Adrenal gland (tissue), 12 donors: ENCODE data around the gene ABHD16A. TPM values are rescaled to one million over a fixed set of nuclear protein-coding genes. Genes with fewer than 3 reads are reported as not detected.

Experiments
- DNase-seq, 7 donors: peaks; one replicate each; pipeline ENCODE4 v3.0.0-alpha.2; 2019 to 2020
- H3K27ac ChIP-seq, 5 donors: fragments of 200-600 bp; sonication (generic) in 4 of 5; 1 replicate in 3 of 5; 2 replicates in 2 of 5; pipeline versions ENCODE4 v1.5.1 to v1.8.0; 2016 to 2020; ENCODE audit warnings: mild to moderate bottlenecking in 1 of 5
- H3K27me3 ChIP-seq: fragments of 200-600 bp; 2 replicates; pipeline ENCODE4 v1.8.0; 2021
- H3K36me3 ChIP-seq, 2 donors: fragments of 200-600 bp; replicated peaks in 1 of 2; 1 replicate in 1 of 2; 2 replicates in 1 of 2; pipeline versions ENCODE4 v1.5.1 to v1.8.0; 2018 to 2022
- H3K4me1 ChIP-seq, 2 donors: fragments of 200-600 bp; replicated peaks in 1 of 2; 1 replicate in 1 of 2; 2 replicates in 1 of 2; pipeline versions ENCODE4 v1.5.1 to v1.8.0; 2018 to 2021
- H3K4me3 ChIP-seq, 4 donors: fragments of 200-600 bp; sonication (generic) in 3 of 4; one replicate each; pipeline ENCODE4 v1.5.1; 2016 to 2018
- H3K9me3 ChIP-seq, 3 donors: fragments of 200-600 bp; sonication (generic) in 1 of 3; replicated peaks in 1 of 3; 1 replicate in 2 of 3; 2 replicates in 1 of 3; pipeline versions ENCODE4 v1.5.1 to v1.8.0; 2016 to 2021
- CTCF ChIP-seq, 6 experiments: fragments of 450-650 bp in 4 of 6; fragments of 200-600 bp in 2 of 6; sonication (generic) in 1 of 6; IDR thresholded peaks; 1 replicate in 5 of 6; 2 replicates in 1 of 6; pipeline versions ENCODE4 v1.5.1 to v1.8.0; 2016 to 2021; ENCODE audit warnings: antibody characterized with exemption in 6 of 6, mild to moderate bottlenecking in 2 of 6, moderate library complexity in 1 of 6
- POLR2A ChIP-seq, 2 donors: fragments of 450-650 bp; IDR thresholded peaks; one replicate each; pipeline ENCODE4 v1.6.1; 2017; ENCODE audit warnings: antibody characterized with exemption in 2 of 2, mild to moderate bottlenecking in 2 of 2, moderate library complexity in 1 of 2
- WGBS, 4 donors: extraction: QIAGEN DNeasy Blood & Tissue Kit in 2 of 4; methylation state at CpG; one replicate each; pipeline versions ENCODE4 v1.1.5 to v1.1.7; 2013 to 2017; 5-methylcytosine and 5-hydroxymethylcytosine counted together
- intact Hi-C, 2 donors: fragments of 100-400 bp; cut with DNase I; formaldehyde crosslinking; loops; one replicate each; pipeline versions ENCODE4 v1.14.1 to v1.15.0; 2022 to 2023
- polyA plus RNA-seq, 3 donors: library from polyadenylated mRNA; stranded (reverse); fragments of 200-250 nt in 2 of 3; fragments of 350-450 nt in 1 of 3; fragmentation: Illumina TruSeq in 1 of 3; extraction: RNeasy Lipid Tissue Mini Kit (QIAGEN cat#74804) in 1 of 3; gene quantifications; one replicate each; pipeline ENCODE4 v1.2.3, GENCODE V29; 2013 to 2014
- total RNA-seq, 9 donors: library from RNA; depleted of rRNA in 4 of 9; stranded (reverse); fragments of >200 nt in 4 of 9; fragments of 120-200 nt in 1 of 9; fragmentation: NEBNext Ultra II Directional in 1 of 9; extraction: Animal tissue kit (Norgen Biotek cat#: 25700) in 1 of 9; gene quantifications; one replicate each; pipeline versions ENCODE4 v1.1.0 to v1.2.4, GENCODE V29; 2013 to 2023
- donor health status: healthy with polysubstance abuse.
- donor health status: Bipolar disorder and iron deficiency.
- donor health status: DM: yes; HTN: yes; CAD: no.
- donor health status: DM: no; HTN: no; CAD: no.
- donor health status: DM: no; HTN: no; CAD: no.
- donor health status: DM: yes; HTN: yes; CAD: no.

The ABHD16A gene
- total and polyA plus RNA-seq, 12 donors, result 38.7 to 73.1 (median 58.1) TPM

GRCh38 chr6:31740397-31741223 is 37.5 kb upstream of the ABHD16A start:
- H3K27me3 ChIP-seq, result no peaks in the 10 kb centered on the region
- H3K36me3 ChIP-seq, result no peaks in the 10 kb centered on the region
- no peaks in the 10 kb centered on the region for H3K9me3 ChIP-seq
- DNase-seq, result no peak
- TF ChIP-seq CTCF (IDR thresholded peaks at IDR 0.05) (no peak), POLR2A (IDR thresholded peaks at IDR 0.05) (no peak)
- H3K27ac ChIP-seq, result peak overlapping the region in 3 of 5 donors; percentile 30 to 65 (median 60)
- peak overlapping the region in 3 of 4 donors; percentile 59 to 84 (median 63) for H3K4me3 ChIP-seq
- intact Hi-C loops, result no loop called here
- H3K4me1 ChIP-seq, result peaks cover 10 to 39% of the 10 kb centered on the region in 2 donors
- 21 to 36% (median 24%) methylated on average over 25 to 29 of the region's 29 CpGs for WGBS, 4 donors

GRCh38 chr6:31739639-31740396 is 36.7 kb upstream of the ABHD16A start, which contains the start of gene MSH5:
MSH5 (plus strand) TSS chr6:31740005; CDS start chr6:31740467, 462 bp downstream.
- DNase-seq, result peak; percentile 98 to 100 (median 99)
- 0 to 1% (median 0%) methylated on average over 18 to 58 of the region's 58 CpGs for WGBS, 4 donors
- intact Hi-C loops, result loop anchor here in 1 of 2 donors (10.0 kb wide), 1 partner anchor 1675 kb away; the partner anchor contains the start of genes CUTA and PHF1
- no peaks in the 10 kb centered on the region for H3K9me3 ChIP-seq
- no peaks in the 10 kb centered on the region for H3K27me3 ChIP-seq
- peaks cover 10 to 41% of the 10 kb centered on the region in 2 donors for H3K4me1 ChIP-seq
- peak within 1 kb of the TSS in 3 of 5 donors; percentile 30 to 65 (median 60) for H3K27ac ChIP-seq
- no peaks in the 10 kb centered on the region for H3K36me3 ChIP-seq
- peak within 1 kb of the TSS in 3 of 4 donors; percentile 59 to 84 (median 63) for H3K4me3 ChIP-seq
- TF ChIP-seq CTCF (IDR thresholded peaks at IDR 0.05), result no peak
- peak in 1 of 2 donors; percentile 8 for TF ChIP-seq POLR2A (IDR thresholded peaks at IDR 0.05)

GRCh38 chr6:31737991-31738979 is 35.2 kb upstream of the ABHD16A start:
- DNase-seq, result peak in 4 of 7 donors; percentile 37 to 60 (median 53)
- peak overlapping the region in 3 of 5 donors; percentile 52 to 98 (median 88) for H3K27ac ChIP-seq
- H3K27me3 ChIP-seq, result no peaks in the 10 kb centered on the region
- no peaks in the 10 kb centered on the region for H3K9me3 ChIP-seq
- H3K4me3 ChIP-seq, result no peak overlapping the region
- peaks cover 0 to 8% of the 10 kb centered on the region in 2 donors for H3K36me3 ChIP-seq
- WGBS, 4 donors, result 31 to 32% (median 31%) methylated on average over 6 of the region's 6 CpGs
- H3K4me1 ChIP-seq, result peaks cover 18 to 55% of the 10 kb centered on the region in 2 donors
- intact Hi-C loops, result loop anchor here in 1 of 2 donors (10.0 kb wide), 1 partner anchor 1677 kb away; the partner anchor contains the start of genes CUTA and PHF1
- TF ChIP-seq CTCF (IDR thresholded peaks at IDR 0.05), result no peak
- TF ChIP-seq POLR2A (IDR thresholded peaks at IDR 0.05), result no peak
